GM21515 (cell line): Measurements from ENCODE around the gene VAC14.

Experiments used
- ATAC-seq: cut with Tn5 transposase; IDR thresholded peaks from one replicate; pipeline ENCODE4 v1.9.1; 2021; ENCODE audit not compliant: unreplicated experiment

VAC14 gene

GRCh38 chr16:70664325-70665112 lies 136.4 kb downstream of the VAC14 start:
- no peak for ATAC-seq

GRCh38 chr16:70663524-70664324 lies 137.2 kb downstream of the VAC14 start:
- ATAC-seq: no peak

GRCh38 chr16:70662991-70663523 lies 137.9 kb downstream of the VAC14 start:
- ATAC-seq: no peak

- ATAC-seq: no peak
Observed at GRCh38 chr16:70661918-70662641, 138.9 kb downstream of the VAC14 start.

- ATAC-seq: no peak
Observed at GRCh38 chr16:70661534-70661917, 139.4 kb downstream of the VAC14 start.

GRCh38 chr16:70660672-70661350 lies 140.1 kb downstream of the VAC14 start:
- ATAC-seq: no peak

GRCh38 chr16:70659953-70660671 lies 140.8 kb downstream of the VAC14 start:
- no peak for ATAC-seq

- ATAC-seq: no peak
Observed at GRCh38 chr16:70659546-70659945, 141.4 kb downstream of the VAC14 start.

GRCh38 chr16:70658921-70659320 lies 142.0 kb downstream of the VAC14 start:
- ATAC-seq: no peak

- no peak for ATAC-seq
Observed at GRCh38 chr16:70657956-70658355, 143.0 kb downstream of the VAC14 start.

- no peak for ATAC-seq
Observed at GRCh38 chr16:70656712-70657263, 144.2 kb downstream of the VAC14 start.

- ATAC-seq: no peak
Observed at GRCh38 chr16:70656065-70656711, 144.8 kb downstream of the VAC14 start.

GRCh38 chr16:70653809-70654771 lies 146.9 kb downstream of the VAC14 start:
- no peak for ATAC-seq

GRCh38 chr16:70653406-70653805 lies 147.6 kb downstream of the VAC14 start:
- ATAC-seq: no peak

- ATAC-seq: no peak
Observed at GRCh38 chr16:70652322-70652721, 148.6 kb downstream of the VAC14 start.

GRCh38 chr16:70651524-70651923 lies 149.4 kb downstream of the VAC14 start:
- no peak for ATAC-seq

GRCh38 chr16:70650216-70650615 lies 150.7 kb downstream of the VAC14 start:
- ATAC-seq: no peak

GRCh38 chr16:70649300-70649699 lies 151.7 kb downstream of the VAC14 start:
- ATAC-seq: no peak
